Panc1 (cell line): ENCODE data around the gene MAGI3.

Source experiments
- CTCF ChIP-seq: fragments of 450-650 bp; IDR thresholded peaks from 2 replicates; pipeline ENCODE4 v1.5.1; 2017; ENCODE audit warnings: mild to moderate bottlenecking
- POLR2AphosphoS5 ChIP-seq: IDR thresholded peaks from 2 replicates; pipeline ENCODE4 v1.6.1; 2012; ENCODE audit warnings: mild to moderate bottlenecking, low read depth, low read length, moderate library complexity
- REST ChIP-seq, 2 experiments: IDR thresholded peaks; 2 replicates each; pipeline ENCODE4 v1.6.1; 2011 to 2012; ENCODE audit warnings: low read depth in 2 of 2, control low read depth in 1 of 2, low read length in 1 of 2, mild to moderate bottlenecking in 1 of 2, moderate library complexity in 1 of 2; ENCODE audit not compliant: insufficient read depth in 1 of 2
- SIN3A ChIP-seq: IDR thresholded peaks from 2 replicates; pipeline ENCODE4 v1.6.1; 2012; ENCODE audit warnings: low read depth, mild to moderate bottlenecking, low read length, moderate library complexity, borderline replicate concordance; ENCODE audit not compliant: insufficient read depth
- TCF7L2 ChIP-seq: IDR thresholded peaks from 2 replicates; pipeline ENCODE4 v1.6.1; 2011; ENCODE audit warnings: mild to moderate bottlenecking, low read depth, low read length, inconsistent platforms

- TF ChIP-seq POLR2AphosphoS5 (no peak), CTCF (no peak), SIN3A (no peak), REST (IDR thresholded peaks at IDR 0.05; ENCODE audit: insufficient read depth in 1 of 2, low read depth in 2 of 2, low read length in 1 of 2) (no peak), TCF7L2 (no peak)
Observed at GRCh38 chr1:113375878-113376277, 14.4 kb upstream of the MAGI3 start.
